Thoracic aorta (tissue), 2 donors: Measurements from ENCODE around the gene TTBK2. TPM values are rescaled to one million over a fixed set of nuclear protein-coding genes. Genes with fewer than 3 reads are reported as not detected.

Experiments
- ATAC-seq: fragments of 150-250 bp; one replicate; pipeline ENCODE4 v1.8.0; 2017; ENCODE audit warnings: low read depth; ENCODE audit not compliant: insufficient number of reproducible peaks, low FRiP score
- DNase-seq: peaks from one replicate; pipeline ENCODE4 v3.0.0-alpha.2; 2020; ENCODE audit warnings: low spot score
- H3K27ac ChIP-seq, 2 donors: fragments of 200-600 bp; sonication (generic); 1 replicate in 1 of 2; 2 replicates in 1 of 2; pipeline ENCODE4 v1.5.1; 2016; ENCODE audit warnings: mild to moderate bottlenecking in 2 of 2, moderate library complexity in 2 of 2
- H3K27me3 ChIP-seq: fragments of 200-600 bp; sonication (generic); replicated peaks from 2 replicates; pipeline ENCODE4 v1.6.0; 2016; ENCODE audit warnings: mild to moderate bottlenecking; ENCODE audit not compliant: insufficient read depth
- H3K36me3 ChIP-seq: fragments of 200-600 bp; sonication (generic); one replicate; pipeline ENCODE4 v1.5.1; 2016
- H3K4me1 ChIP-seq, 2 donors: fragments of 200-600 bp; sonication (generic); 1 replicate in 1 of 2; 2 replicates in 1 of 2; pipeline versions ENCODE4 v1.5.1 to v1.6.0; 2016; ENCODE audit warnings: low read depth in 2 of 2, mild to moderate bottlenecking in 1 of 2; ENCODE audit not compliant: control insufficient read depth in 1 of 2
- H3K4me3 ChIP-seq: fragments of 200-600 bp; sonication (generic); 2 replicates; pipeline ENCODE4 v1.5.1; 2016; ENCODE audit warnings: mild to moderate bottlenecking
- H3K9me3 ChIP-seq: fragments of 200-600 bp; sonication (generic); 2 replicates; pipeline ENCODE4 v1.5.1; 2016
- total RNA-seq, 2 donors: library from RNA; depleted of rRNA; stranded (reverse); fragments of >200 nt; gene quantifications; one replicate each; pipeline versions ENCODE4 v1.1.0 to v1.2.3, GENCODE V29; 2016
- TF ChIP-seq, protein P1 (sequence below): fragments of 200-600 bp; sonication (generic); IDR thresholded peaks from one replicate; pipeline ENCODE4 v1.5.1; 2019; ENCODE audit warnings: antibody characterized with exemption

Gene TTBK2
- total RNA-seq, 2 donors from 2014 or later: 22.3 to 52.4 TPM

DNA sequence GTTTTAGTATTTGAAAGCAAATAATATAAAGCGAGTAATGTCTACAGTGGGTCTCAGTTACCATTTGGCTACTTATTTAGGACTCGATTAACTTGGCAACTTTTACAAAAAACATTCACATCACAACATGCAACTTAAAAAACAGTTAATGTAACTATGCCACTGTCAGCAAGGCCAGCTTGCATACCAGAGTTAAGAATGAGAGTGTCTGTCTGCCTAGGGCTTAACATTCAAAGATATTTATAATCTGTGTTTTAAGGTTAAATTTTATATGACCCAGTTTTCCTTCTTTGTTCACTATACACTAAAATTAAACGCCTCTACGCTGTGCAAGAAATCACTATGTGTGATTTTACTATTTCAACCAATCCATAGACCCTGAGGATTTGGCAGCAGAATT lies 178.4 kb downstream of the TTBK2 start:
- H3K36me3 ChIP-seq: peaks cover 5% of the 10 kb centered on the region
- no peaks in the 10 kb centered on the region for H3K27me3 ChIP-seq
- H3K4me1 ChIP-seq: peaks cover 0 to 8% of the 10 kb centered on the region in 2 donors
- no peaks in the 10 kb centered on the region for H3K9me3 ChIP-seq
- DNase-seq: no peak
- ATAC-seq: no peak
- H3K4me3 ChIP-seq: no peak overlapping the region
- TF ChIP-seq, protein P1, sequence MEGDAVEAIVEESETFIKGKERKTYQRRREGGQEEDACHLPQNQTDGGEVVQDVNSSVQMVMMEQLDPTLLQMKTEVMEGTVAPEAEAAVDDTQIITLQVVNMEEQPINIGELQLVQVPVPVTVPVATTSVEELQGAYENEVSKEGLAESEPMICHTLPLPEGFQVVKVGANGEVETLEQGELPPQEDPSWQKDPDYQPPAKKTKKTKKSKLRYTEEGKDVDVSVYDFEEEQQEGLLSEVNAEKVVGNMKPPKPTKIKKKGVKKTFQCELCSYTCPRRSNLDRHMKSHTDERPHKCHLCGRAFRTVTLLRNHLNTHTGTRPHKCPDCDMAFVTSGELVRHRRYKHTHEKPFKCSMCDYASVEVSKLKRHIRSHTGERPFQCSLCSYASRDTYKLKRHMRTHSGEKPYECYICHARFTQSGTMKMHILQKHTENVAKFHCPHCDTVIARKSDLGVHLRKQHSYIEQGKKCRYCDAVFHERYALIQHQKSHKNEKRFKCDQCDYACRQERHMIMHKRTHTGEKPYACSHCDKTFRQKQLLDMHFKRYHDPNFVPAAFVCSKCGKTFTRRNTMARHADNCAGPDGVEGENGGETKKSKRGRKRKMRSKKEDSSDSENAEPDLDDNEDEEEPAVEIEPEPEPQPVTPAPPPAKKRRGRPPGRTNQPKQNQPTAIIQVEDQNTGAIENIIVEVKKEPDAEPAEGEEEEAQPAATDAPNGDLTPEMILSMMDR: no peak
- no peak overlapping the region for H3K27ac ChIP-seq

DNA sequence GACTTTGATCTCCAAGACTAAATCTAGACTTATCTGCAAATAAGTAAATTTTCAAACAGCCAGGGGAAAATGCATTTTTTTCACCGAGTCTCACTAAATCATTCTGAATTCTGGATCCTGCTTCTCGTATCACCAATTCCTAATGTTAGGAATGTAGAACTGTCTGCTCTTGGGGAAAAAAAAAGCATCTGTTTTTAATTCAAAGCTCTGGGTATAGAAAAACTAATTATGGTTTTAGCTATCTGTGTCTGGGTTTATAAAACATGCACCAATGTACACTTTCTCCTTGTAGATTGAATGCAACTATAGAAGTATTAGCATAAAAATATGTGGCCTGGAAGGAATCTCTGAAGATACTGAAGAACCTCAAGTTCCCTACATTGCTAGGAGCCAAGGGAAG lies 178.9 kb downstream of the TTBK2 start:
- DNase-seq: no peak
- ATAC-seq: no peak
- Histone ChIP-seq H3K9me3 (no peaks in the 10 kb centered on the region), H3K27ac (no peak overlapping the region), H3K27me3 (no peaks in the 10 kb centered on the region), H3K4me1 (peaks cover 0 to 8% of the 10 kb centered on the region in 2 donors), H3K4me3 (no peak overlapping the region), H3K36me3 (peaks cover 5% of the 10 kb centered on the region)
- TF ChIP-seq, protein P1: no peak

DNA sequence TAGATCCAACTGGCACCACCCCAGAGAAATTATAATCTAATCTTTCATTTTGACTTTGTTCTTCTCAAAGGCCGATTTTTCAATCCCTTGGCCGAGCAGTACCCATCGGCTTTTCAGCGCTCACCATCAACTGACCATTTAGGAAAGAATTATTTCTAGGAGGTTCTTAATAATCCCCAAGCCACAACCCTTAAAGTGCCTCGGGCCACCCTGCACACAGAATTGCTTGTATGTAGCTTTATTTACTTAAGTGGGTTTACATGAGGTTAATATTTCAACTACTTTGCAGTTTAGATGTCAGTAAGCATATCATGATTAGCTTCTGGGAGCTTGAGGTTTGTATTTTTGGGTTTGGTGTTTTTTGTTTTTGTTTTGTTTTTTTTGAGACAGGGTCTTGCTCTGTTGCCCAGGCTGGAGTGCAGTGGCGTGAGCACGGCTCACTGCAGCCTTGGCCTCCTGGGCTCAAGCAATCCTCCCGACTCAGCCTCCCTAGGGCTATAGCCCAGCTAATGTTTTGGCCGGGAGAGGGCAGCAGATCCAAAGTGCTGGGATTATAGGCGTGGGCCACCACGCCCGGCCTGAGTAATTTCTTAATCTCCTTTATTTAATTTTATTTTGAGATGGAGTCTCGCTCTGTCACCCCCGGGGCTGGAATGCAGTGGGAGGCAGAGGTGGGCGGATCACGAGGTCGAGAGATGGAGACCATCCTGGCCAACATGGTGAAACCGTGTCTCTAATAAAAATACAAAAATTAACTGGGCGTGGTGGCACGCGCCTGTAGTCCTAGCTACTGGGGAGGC lies 182.8 kb downstream of the TTBK2 start:
- Histone ChIP-seq H3K4me1 (peaks cover 0 to 30% of the 10 kb centered on the region in 2 donors), H3K4me3 (peak overlapping the region; percentile 96), H3K27me3 (no peaks in the 10 kb centered on the region), H3K27ac (peak overlapping the region; percentile 89 to 90), H3K9me3 (no peaks in the 10 kb centered on the region), H3K36me3 (peaks cover 16% of the 10 kb centered on the region)
- TF ChIP-seq, protein P1: no peak
- ATAC-seq: peak; percentile 31
- DNase-seq: no peak

DNA sequence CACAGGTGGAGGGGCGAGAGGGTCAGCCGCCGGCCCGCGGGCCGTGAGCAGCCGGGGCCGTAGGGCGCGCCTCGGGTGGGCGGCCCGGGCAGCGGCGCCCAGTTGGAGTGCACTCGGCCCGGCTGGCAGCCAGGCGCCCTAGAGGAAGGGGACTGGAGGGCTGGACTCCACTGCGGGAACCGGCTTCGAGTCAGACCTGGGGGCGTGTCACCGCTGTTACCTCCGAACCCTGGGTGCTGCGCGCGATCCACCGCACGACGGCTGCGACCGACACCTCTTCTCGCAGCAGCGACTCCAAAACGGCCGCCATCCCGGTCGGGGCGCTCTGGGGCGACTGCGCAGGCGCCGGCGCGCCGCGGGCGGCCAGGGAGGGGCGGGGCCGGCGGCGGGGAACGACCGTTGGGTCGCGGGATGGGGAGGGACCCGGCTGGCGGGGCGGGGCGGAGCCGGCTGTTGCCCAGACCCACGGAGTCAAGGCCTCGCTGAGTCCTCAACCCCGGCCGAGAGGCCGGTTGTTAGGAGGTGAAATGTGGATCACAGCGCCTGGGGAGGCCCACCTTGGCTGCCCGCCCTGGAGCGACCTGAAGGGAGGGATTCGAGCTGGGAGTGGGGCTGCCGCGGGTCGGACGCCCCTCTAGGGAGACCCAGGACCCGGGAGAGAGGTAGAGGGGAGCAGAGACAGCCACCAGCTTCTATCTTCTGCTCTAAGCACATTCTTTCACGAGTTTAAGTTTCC lies 183.6 kb downstream of the TTBK2 start, which contains the start of gene CDAN1:
TSS of gene CDAN1 (minus strand) at position 336 of the 736 bp plus-strand sequence. CDS start at position 310, 26 bp downstream.
- DNase-seq: peak; percentile 60
- peak; percentile 96 for ATAC-seq
- H3K27ac ChIP-seq: peak within 1 kb of the TSS; percentile 89 to 90
- TF ChIP-seq, protein P1: no peak
- peaks cover 23% of the 10 kb centered on the region for H3K36me3 ChIP-seq
- no peaks in the 10 kb centered on the region for H3K9me3 ChIP-seq
- no peaks in the 10 kb centered on the region for H3K27me3 ChIP-seq
- H3K4me3 ChIP-seq: peak within 1 kb of the TSS; percentile 96
- H3K4me1 ChIP-seq: peaks cover 0 to 30% of the 10 kb centered on the region in 2 donors

DNA sequence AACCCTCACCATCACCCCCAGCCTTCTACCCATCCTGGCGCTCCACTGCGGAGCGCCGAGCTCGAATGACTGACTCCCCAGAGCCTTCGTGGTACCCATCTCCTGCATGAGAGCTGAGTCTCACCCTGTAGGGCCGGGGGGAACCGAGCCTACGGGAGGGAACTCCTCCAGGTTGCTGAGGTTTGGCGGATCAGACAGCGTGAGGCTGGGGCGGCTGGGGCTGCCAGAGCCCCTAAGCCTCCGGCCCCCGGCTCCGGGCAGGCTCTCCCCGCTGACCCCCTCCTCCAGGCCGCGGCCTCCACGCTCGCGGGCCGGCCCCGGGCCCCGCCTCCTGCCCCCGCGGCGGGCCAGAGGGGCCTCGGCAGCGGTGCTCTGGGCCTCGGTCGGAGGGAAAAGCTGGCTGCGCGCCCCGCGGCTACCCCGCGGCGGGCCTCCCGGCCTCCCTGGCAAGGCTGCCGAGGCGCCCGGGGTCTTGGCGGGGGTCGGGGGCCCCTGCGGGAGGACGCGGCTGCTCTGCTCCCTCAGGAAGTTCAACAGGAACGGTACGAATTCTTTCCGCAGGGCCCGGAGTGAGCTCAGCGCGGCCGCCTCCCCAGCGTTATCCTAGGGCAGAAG lies 184.3 kb downstream of the TTBK2 start:
- Histone ChIP-seq H3K9me3 (no peaks in the 10 kb centered on the region), H3K4me3 (peak overlapping the region; percentile 96), H3K27me3 (no peaks in the 10 kb centered on the region), H3K36me3 (peaks cover 29% of the 10 kb centered on the region), H3K27ac (peak overlapping the region; percentile 81 to 89), H3K4me1 (peaks cover 0 to 30% of the 10 kb centered on the region in 2 donors)
- TF ChIP-seq, protein P1: no peak
- no peak for ATAC-seq
- no peak for DNase-seq
